HG03432 (cell line): ENCODE measurements around the gene IFIT1B.
A peak's percentile ranks its signal among the peaks of the same experiment; 100 is the strongest.
"Not testable (repeated sequence)": the region's sequence is repeated elsewhere in the genome, so short reads cannot be mapped to it uniquely, and the experiment has no call there.

ENCODE experiments used
- ATAC-seq: cut with Tn5 transposase; IDR thresholded peaks from one replicate; pipeline ENCODE4 v1.9.1; 2021; ENCODE audit warnings: mild to moderate bottlenecking, moderate library complexity; ENCODE audit not compliant: unreplicated experiment

The IFIT1B gene, protein sequence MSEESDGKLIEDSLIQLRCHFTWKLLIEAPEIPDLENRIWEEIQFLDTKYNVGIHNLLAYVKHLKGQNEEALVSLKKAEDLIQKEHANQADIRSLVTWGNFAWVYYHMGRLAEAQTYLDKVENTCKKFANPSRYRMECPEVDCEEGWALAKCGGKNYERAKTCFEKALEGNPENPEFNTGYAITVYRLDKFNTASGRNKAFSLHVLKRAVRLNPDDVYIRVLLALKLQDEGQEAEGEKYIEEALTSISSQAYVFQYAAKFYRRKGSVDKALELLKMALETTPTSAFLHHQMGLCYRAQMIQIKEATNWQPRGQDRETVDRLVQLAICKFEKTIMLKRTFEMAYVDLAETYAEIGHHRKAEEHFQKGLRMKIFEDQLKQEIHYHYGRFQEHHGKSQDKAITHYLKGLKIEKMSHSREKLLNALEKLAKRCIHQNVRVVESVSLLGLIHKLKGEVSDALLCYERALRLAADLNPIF

DNA sequence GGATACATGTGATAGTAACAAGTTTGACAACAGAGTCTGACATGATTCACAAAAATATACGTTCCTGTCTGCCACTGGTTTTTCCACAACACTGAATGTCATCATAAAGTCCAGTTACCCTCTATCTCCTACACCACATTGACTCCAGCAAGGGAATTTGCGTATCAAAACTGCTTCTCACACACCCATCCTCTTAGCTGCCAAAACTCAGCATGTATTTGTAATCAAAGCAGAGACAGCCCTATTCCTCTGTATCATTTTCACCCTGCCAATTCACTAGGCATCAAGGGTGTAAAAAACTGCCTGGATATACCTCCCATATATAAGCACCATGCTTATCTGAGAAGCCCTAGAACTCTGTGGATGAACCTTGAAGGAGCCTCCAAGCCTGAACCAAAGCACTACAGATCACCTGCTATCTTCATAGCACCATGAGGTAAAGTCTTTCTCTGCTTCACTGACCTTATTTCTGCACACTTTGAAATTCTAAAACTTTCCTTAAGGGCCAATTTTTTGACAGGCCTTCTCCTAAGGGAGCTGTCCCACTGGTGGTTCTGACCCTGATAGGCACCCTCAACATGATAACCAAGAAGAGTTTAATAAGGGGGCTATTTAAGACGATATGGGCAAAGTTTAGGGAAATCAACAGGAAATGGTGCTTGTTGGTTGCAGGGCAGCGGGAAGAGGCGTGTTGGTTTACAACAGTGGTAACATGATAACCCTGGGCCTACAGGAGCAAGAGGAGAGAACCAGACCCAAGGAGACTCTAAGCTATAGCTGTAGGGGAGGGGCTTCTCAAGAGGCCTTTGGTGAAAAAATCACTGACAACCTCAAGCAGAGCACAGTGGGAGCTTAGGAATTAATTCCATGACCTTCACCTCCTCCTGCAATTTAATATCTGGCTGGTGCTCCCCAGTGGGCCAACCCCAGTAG lies at the start of gene IFIT1B:
Gene IFIT1B, plus strand, starts transcription at position 352 of the 933 bp plus-strand sequence. Its CDS starts 80 bp downstream, at position 432.
- no peak for ATAC-seq

DNA sequence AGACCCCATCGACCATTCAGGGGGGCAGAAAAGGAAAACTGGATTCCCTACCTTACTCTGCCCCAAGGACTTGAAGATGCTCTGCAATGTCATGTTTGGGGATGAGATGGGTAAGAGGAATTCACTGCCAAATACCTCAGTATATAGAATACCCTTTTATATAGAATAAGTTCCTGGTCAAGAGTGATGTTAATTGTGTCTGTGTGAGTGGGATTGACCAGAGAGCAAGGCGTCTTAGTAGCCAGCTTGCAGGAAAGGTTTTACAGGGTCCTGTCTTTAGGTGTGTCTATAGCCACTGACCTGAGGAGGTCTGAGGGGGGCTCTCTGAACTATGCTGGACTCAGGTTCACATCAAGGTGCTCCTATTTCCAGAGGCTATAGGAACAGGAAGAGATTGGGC lies 48.7 kb upstream of the IFIT1B start:
- ATAC-seq: no peak

DNA sequence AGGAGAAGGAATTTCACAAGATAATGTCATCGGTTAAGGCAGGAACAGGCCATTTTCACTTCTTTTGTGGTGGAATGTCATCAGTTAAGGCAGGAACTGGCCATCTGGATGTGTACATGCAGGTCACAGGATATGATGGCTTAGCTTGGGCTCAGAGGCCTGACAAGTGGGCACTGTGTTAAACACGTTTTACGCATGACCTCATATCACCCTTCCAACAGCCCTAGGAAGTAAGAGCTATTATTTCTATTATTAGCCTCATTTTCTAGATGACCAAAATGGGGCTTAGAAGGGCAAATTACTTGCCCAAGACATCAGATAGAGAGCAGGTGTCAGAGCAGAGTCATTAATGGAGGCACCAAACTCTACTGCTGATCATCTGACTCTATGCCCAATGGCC lies 47.8 kb upstream of the IFIT1B start:
- not testable (repeated sequence) for ATAC-seq

DNA sequence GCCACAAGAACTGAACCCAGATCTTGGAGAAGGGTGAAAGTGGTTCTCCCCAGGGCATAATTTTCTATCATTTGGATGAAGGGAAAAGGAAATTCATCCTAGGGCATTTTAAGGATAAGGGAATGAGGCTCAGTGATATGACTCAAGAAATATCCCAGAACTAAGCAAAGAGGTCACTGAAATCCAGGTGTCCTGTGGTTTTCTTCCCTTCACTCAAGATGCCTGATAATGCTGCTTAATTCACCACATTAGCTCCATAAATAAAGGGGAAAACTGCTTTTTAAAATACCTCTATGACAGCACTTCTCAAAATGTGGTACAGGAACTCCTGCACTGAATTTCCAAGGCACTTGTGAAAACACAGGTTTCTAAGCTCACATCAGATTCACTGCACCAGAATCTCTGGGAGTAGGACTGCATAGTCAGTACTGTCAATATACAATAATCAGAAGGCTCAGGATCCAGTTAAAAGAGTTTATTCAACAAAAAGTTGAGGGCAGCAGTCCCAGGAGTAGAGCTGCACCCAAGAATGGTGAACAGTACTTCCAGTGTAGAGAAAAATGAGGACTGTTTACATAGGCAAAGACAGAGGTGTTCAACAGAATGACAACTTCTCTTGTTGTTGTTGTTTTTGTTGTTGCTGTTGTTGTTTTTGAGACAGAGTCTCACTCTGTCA lies 47.2 kb upstream of the IFIT1B start:
- no peak for ATAC-seq

DNA sequence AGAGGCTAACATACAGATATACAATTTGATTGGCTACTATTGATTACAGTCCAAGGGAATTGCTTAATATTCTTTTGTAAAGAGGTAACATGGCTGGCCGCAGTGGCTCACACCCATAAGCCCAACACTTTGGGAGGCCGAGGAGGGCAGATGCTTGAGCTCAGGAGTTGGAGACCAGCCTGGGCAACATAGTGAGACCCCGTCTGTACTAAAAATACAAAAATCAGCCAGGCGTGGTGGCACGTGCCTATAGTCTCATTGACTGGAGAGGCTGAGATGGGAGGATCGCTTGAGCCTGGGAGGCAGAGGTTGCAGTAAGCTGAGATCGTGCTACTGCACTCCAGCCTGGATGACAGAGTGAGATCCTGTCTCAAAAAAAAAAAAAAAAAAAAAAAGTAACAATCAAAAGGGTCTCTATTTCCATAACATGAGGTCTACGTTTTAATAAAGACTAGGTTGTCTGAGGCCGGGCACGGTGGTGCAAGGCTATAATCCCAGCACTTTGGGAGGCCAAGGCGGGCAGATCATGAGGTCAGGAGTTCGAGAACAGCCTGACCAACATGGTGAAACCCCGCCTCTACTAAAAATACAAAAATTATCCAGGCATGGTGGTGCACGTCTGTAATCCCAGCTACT lies 46.3 kb upstream of the IFIT1B start:
- not testable (repeated sequence) for ATAC-seq

DNA sequence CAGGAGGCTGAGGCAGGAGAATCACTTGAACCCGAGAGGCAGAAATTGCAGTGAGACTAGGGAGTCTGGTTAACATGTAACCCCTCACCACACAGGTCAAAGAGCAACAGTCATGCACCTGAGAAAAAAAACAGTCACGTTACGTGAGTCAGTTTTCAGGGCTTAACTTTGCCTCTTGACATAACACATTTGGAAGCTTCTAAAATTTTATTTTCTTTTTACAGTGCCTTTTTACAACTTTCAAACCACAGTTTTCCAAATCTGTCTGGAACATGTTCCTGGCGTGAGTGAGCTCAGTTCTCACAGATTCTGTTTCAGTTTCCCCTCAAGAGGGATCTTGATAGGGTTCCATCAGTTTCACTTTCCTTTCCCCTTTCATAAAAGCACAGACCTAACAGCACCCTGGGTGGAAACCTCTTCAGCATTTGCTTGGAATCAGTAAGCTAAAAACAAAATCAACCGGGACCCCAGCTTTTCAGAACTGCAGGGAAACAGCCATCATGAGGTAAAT lies 45.7 kb upstream of the IFIT1B start:
- peak; percentile 51 for ATAC-seq

DNA sequence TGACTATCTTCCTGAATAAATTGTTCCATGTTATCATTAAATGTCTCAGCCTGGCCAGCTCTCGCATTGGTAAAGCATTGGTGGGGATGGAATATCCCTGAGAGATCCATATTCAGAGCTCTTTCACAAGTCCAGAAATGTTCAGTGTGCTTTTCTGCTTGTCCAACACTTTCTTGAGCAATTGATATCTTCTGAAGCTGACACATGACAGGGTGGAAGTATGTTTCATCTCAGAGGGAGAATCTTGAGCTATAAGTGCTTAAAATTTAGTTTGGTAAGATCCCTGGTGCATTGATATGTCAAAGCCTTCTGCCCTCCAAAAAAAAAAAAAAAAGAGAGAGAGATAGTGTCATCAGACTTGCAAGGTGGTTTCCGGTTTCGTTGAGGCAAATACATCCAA lies 42.6 kb upstream of the IFIT1B start:
- ATAC-seq: no peak

DNA sequence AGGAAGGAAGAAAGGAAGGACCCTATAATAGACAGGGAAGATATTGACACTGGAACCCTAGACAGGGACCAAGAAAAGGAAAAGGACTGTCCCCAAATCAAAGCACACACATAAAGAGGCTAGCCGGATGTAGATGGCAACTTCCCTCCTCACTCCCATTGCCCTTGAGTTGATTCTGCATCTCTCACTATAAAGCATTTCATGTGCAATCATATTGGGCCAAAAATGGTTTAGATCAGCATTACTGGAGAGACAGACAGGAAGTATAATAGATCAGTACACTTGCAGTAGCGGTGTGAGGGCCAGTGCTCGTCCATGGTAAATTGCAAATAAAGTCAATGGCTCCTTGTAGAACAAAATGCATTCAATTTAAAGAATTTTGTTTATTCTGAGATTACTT lies 41.6 kb upstream of the IFIT1B start:
- no peak for ATAC-seq

DNA sequence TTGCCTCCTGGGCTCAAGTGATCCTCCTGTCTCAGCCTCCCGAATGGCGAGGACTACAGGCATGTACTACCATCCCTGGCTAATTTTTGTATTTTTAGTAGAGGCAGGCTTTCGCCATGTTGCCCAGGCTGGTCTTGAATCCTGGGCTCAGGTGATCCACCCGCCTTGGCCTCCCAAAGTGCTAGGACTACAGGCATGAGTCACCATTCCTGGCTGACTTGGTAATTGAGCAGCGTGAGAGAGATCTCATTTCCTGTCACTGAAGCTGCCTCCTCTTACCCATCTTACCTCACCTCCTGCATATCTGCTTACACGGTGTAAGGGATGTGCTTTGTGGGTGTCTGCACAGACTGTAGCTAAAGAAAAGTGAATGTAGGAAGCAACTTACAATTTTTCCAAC lies 40.4 kb upstream of the IFIT1B start:
- ATAC-seq: peak; percentile 20

DNA sequence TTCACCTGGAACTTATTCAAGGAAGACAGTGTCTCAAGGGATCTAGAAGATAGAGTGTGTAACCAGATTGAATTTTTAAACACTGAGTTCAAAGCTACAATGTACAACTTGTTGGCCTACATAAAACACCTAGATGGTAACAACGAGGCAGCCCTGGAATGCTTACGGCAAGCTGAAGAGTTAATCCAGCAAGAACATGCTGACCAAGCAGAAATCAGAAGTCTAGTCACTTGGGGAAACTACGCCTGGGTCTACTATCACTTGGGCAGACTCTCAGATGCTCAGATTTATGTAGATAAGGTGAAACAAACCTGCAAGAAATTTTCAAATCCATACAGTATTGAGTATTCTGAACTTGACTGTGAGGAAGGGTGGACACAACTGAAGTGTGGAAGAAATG lies 39.1 kb upstream of the IFIT1B start:
- ATAC-seq: no peak

DNA sequence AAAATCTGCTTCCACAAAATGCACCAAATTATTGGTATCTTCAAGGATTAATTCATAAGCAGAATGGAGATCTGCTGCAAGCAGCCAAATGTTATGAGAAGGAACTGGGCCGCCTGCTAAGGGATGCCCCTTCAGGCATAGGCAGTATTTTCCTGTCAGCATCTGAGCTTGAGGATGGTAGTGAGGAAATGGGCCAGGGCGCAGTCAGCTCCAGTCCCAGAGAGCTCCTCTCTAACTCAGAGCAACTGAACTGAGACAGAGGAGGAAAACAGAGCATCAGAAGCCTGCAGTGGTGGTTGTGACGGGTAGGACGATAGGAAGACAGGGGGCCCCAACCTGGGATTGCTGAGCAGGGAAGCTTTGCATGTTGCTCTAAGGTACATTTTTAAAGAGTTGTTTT lies 38.0 kb upstream of the IFIT1B start:
- no peak for ATAC-seq

DNA sequence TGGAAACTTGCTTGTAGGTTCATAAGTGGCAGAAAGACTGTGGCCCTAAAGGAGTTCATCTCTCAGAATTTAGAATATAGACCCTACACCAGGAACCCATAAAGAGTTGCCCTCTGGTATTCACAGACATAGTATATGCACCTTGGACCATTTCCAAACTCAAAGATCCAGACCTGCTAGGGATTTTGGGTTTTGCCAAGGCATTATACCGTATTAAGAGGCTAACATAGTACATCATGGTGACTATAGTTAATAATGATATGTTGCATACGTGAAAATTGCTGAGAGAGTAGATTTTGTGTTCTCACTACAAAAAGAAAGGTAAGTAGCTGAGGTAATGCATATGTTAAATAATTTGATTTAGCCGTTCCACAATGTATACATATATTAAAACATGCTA lies 36.2 kb upstream of the IFIT1B start:
- ATAC-seq: no peak

DNA sequence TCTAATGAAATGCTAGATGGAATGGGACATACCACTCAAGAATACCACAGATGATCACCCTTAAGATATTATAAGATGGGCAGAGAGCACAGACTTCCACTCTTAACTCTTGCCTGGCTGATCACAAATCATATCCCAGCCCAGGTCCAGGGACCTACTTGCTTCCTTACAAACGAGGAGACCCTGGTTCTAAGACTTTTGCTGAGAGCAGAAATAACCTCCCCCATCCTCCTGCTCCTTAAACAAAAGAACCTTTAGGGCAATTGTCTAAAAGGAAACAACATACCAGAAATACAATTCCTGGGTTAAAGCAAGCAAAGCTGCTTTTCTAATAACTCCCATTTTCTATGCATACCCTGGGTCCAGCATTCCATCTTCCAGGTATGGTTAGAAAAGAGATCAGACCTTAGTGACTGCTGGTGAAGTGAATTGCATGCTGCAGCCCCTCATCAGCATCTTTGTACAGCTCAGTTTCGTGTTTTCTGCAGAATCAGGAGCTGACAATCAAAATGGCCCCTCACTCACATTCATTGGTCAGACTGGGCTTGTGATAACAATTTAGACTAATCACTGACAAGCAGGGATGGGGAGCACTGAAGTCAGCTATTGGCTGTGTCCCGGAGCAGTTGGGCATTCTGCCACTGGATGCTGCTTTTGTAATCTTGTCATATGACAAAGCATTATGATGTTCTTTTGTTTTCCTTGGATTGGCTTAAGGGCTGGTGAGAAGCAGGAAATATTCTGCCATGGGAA lies 35.5 kb upstream of the IFIT1B start:
- no peak for ATAC-seq

DNA sequence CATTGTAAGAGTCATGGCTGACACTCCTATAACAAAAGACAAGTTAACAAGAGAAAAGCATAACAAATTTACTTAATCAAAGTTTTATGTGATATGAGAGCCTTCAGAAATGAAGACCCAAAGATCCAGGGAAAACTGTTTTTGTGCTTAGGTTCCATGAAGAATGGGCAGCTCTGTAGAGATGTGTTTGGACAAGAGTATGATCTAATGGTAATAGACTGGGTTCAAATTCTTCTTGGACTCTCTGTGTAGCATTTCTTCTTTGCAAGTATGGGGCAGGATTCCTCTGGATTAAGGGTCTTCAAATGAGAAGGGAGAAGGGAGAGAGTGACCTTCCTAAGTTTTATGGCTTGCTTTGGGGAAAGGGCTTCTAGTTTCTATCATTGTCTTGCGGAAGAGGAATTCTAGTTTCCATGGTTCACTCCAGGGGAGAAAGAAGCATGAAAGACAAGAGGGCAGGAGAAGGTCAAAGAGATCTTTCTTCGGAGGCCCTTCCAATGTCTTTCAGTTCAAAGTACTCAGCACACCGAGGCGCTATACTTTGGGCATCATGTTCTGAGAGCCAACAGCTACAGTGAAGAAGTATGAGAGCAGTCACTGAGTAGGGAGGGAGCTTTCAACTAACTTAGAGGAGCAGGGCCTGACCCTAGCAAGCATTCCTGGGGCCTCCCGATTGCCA lies 34.6 kb upstream of the IFIT1B start:
- no peak for ATAC-seq

DNA sequence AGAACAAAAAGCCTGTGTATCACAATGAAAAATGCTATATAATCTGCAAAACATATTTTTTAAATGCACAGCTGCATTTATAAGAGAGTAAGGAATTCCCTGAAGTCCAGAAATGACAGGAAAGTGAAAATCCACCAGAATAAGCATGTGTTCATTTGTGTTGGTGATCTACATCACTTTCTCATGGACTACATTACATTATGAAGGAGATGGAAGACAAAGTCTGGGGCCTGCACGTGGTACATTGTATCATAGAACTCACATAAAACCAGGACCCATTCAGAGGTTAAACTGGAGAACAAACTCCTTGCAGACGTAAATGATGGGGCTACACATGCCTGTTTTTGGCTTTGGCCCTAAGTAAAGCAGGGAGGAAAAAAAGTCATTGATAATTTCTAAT lies 33.7 kb upstream of the IFIT1B start:
- no peak for ATAC-seq

DNA sequence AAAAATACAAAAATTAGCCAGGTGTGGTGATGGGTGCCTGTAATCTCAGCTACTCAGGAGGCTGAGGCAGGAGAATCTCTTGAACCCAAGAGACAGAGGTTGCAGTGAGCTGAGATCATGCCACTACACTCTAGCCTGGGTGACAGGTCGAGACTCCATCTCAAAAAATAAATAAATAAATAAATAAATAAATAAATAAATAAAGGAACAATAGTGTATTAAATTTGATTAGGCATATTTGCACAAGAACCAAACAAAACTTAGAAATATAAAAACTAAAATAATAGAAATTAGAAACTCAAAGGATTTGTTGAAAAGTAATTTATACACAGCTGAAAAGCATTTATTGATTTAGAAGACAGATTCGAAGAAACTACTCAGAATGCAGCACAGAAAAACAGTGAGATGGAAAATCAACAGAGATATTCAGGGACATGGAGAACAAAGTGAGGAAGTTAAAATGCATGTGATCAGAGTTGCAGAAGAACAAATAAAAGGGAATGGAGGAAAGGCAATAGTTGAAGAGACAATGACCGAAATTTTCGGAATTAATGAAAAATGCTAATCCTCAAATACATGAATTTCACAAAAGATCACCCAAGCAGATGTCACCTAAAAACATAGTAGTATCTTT lies 32.4 kb upstream of the IFIT1B start:
- ATAC-seq: no peak

DNA sequence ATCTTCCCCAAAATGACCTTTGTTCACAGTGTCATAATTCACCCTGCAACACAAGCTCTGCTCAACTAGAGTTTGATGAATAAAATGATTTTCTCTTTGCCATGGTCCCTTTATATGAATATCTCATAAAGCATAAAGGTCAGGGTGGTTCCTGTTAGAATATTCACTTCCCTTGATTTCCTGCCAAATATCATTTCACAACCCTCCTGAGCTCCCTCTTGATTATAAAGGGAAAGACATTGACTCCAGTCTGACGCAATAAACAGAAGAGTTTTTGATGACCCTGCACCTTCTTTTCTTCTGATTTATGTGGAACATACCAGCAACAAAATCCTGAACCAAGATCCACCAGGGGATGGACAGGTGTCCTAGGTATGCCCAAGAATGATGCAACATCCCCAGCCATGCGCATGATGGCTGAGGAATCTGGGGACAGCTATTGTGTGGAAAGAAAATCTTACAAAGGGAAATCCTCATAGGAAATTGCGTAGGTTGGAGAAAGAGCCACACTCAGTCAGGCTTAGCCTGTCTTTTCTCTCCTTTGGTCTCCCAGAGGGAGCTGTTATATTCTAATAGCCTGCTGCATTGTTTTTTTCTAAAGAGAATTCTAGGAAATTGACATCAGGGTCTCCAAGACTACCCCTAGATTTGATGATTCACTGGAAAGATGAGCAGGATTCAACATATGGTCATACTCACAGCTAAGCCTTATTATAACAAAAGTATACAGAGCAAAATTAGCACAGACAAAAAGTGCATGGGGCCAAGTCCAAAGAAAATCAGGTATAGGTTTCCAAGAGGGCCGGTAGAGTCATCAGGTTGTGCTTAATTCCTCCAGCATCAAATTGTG lies 31.2 kb upstream of the IFIT1B start:
- no peak for ATAC-seq
